Stimulated activated CD8-positive, alpha-beta memory T cell treated with anti-CD3 and anti-CD28 coated beads, Interleukin-7, amount 100 ng/mL, for 24 hours (primary cell): Measurements from ENCODE around the gene FST.

Source experiments
- DNase-seq: peaks from one replicate; pipeline ENCODE4 v3.0.0-alpha.2; 2020; ENCODE audit warnings: low read depth

The FST gene

GRCh38 chr5:53480416-53481158 is at the start of gene FST:
FST (plus strand) TSS chr5:53480629; CDS start chr5:53480792, 163 bp downstream.
- no peak for DNase-seq

GRCh38 chr5:53431665-53432064 is 48.8 kb upstream of the FST start:
- DNase-seq, result no peak

GRCh38 chr5:53433026-53433425 is 47.4 kb upstream of the FST start:
- no peak for DNase-seq

GRCh38 chr5:53434541-53434940 is 45.9 kb upstream of the FST start:
- DNase-seq, result no peak

- no peak for DNase-seq
Observed at GRCh38 chr5:53436480-53437191, 43.8 kb upstream of the FST start.

GRCh38 chr5:53438079-53438478 is 42.4 kb upstream of the FST start:
- no peak for DNase-seq

- DNase-seq, result no peak
Observed at GRCh38 chr5:53438486-53439472, 41.6 kb upstream of the FST start.

GRCh38 chr5:53442961-53443360 is 37.5 kb upstream of the FST start:
- DNase-seq, result no peak

GRCh38 chr5:53445569-53445968 is 34.9 kb upstream of the FST start:
- DNase-seq, result no peak

- no peak for DNase-seq
Observed at GRCh38 chr5:53446908-53447307, 33.5 kb upstream of the FST start.

GRCh38 chr5:53448851-53449250 is 31.6 kb upstream of the FST start:
- no peak for DNase-seq

- DNase-seq, result no peak
Observed at GRCh38 chr5:53453898-53454718, 26.3 kb upstream of the FST start.

GRCh38 chr5:53454719-53455000 is 25.8 kb upstream of the FST start:
- no peak for DNase-seq

- DNase-seq, result no peak
Observed at GRCh38 chr5:53456366-53456765, 24.1 kb upstream of the FST start.

- no peak for DNase-seq
Observed at GRCh38 chr5:53463909-53464621, 16.4 kb upstream of the FST start.

- no peak for DNase-seq
Observed at GRCh38 chr5:53464722-53465121, 15.7 kb upstream of the FST start.

GRCh38 chr5:53469946-53470687 is 10.3 kb upstream of the FST start:
- no peak for DNase-seq

- DNase-seq, result no peak
Observed at GRCh38 chr5:53472279-53472678, 8.2 kb upstream of the FST start.

GRCh38 chr5:53472720-53473510 is 7.5 kb upstream of the FST start:
- no peak for DNase-seq

- no peak for DNase-seq
Observed at GRCh38 chr5:53473633-53474032, 6.8 kb upstream of the FST start.
